Skin of body (tissue), 2 donors: ENCODE measurements around the gene WWOX. TPM values are rescaled to one million over a fixed set of nuclear protein-coding genes. Genes with fewer than 3 reads are reported as not detected.
A peak's percentile ranks its signal among the peaks of the same experiment; 100 is the strongest.

Source experiments
- DNase-seq: peaks from one replicate; lab custom pipeline; 2025; lab: John Stamatoyannopoulos, UW
- total RNA-seq: library from RNA; depleted of rRNA; stranded (reverse); fragments of >200 nt; gene quantifications from one replicate; pipeline ENCODE4 v1.2.3, GENCODE V29; 2014

WWOX gene
- total RNA-seq, 1 donor from 2014 or later: 30.5 TPM

DNA sequence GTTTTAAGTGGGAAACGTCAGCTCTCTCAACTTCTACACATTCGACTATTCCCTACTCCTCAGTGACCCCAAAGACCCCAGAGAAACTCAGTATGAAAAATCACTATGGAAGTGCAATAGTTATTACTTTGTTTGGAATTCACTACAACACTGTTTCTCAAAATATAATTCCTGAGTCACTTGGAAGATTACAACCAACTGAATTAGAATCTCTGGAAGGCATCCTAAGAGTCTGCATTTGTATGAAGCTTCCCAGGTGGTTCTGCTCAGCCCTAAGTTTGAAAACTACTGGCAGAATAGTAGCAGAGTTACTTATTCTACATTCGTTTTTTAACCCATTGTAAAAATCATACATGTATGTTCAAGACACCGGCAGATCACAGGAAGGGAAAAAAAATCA, 975.5 kb downstream of the WWOX start:
- DNase-seq: no peak

DNA sequence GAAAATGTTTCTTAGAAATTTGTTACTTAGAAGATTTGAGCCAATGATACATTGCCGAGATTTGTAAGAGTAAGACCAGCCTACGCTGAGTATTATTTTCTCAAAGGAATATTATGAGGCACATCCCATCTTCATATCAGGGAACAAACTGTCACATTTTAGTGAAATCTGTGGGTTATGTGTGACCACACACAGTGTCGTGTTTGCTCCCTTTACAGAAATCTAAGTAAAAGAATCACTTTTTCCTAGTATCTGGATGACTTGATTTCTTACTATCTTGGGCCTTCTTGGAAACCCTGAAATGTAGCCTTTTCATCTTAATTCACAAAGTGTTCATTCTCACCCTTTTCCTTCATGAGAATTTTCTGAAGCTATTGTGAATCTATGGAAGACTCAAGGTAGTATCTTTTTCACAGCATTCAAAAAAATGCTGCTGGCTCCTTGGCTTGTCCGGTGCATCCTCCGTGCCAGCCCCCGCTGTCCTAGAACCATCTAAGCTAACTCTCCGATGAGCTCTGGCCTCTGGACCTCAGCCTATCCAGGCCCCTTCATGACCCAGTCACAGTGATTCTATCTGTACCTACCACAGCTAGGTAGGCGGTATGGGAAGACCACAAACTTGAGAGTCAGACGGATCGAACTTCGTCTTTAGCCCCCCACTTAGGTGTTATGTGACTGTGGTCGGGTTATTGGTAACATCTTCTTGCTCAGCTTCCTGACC, 976.8 kb downstream of the WWOX start:
- no peak for DNase-seq

DNA sequence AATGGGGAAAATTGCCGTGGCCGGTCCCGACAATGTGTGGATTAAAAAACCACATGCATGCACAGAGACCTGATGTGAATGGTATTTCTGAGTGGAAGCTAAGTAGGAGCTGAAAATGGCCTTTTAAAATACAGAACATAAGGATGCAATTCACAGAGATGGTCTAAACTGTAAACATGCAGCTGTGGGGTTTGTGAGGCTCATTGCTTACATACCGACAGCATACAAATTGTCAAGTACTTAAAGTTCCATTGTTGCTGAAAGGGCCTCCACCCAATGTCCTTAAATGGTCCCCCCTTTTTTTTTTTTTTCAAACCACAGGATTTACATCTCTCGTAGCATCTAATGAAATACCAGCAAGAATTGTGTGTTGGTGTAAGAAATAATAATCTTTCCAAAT, 977.9 kb downstream of the WWOX start:
- peak; percentile 23 for DNase-seq

- DNase-seq: no peak
These were observed 980.4 kb downstream of the WWOX start for GRCh38 chr16:79079656-79080420.

- no peak for DNase-seq
These were observed 982.0 kb downstream of the WWOX start for GRCh38 chr16:79081297-79082066.

- no peak for DNase-seq
These were observed 983.5 kb downstream of the WWOX start for GRCh38 chr16:79082970-79083369.

DNA sequence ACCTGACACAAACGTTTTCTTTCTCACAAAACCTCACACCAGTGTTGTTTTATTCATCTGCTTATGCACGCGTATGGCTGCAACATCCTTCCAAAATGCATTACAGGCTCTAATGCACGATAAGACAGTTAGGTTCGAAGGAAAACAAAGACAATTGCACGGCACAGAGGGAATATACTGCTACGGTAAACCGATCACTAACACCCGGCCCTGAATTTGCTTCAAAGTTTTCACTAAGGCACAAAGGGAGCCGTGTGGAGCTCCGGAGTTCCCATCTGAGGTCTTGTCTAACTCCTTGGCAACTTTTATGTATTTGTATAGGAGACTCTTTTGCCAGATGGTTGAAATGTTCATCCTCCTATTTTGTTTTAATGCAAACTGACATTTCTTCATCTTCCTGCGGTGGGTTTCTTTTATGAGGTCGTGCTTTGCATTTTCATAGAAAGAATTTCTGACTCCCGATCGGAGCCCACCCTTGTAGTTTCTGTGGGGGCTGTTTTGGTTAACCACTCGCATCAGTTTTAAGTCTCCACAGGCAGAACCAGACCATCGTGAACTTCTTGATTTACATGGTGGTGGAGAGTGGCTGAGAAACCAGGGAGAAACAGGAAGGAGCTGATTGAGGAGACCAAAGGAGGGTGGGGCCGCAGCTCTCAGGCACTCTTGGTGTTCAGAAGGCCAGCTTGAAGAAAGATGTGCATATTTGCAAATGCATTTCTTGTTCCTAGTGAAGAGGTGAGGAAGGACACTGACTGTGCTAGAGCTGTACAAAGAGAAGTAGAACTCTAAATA, 984.2 kb downstream of the WWOX start:
- DNase-seq: no peak

- no peak for DNase-seq
These were observed 989.5 kb downstream of the WWOX start for GRCh38 chr16:79088971-79089370.

DNA sequence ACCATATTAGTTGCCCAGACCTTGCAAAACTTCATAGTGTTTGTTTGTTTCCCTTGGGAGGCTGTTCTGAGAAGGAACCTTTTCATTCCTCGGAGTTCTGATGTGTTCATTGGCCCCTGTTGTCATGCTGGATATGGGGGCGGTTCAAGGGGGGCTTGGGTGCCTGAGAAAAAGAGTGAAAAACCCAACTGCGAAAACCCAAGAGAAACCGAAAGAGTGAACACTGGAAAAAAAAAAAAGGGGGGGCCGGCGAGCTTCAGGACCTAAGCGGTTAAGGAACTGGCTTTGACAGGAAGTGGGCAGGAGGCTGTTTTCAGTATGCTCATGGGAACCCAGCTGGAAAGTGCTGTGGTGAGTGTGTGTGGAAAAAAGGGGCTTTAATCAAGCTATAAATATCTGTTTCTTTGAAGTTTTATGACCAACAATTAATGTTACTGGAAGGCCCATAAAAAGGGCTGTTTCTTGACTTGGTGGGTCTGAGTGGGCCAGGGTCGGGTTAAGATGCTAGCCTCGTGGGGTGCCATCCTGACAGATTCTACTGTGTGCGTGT, 990.4 kb downstream of the WWOX start:
- peak; percentile 73 for DNase-seq

GRCh38 chr16:79090966-79091365, 991.5 kb downstream of the WWOX start:
- DNase-seq: no peak

DNA sequence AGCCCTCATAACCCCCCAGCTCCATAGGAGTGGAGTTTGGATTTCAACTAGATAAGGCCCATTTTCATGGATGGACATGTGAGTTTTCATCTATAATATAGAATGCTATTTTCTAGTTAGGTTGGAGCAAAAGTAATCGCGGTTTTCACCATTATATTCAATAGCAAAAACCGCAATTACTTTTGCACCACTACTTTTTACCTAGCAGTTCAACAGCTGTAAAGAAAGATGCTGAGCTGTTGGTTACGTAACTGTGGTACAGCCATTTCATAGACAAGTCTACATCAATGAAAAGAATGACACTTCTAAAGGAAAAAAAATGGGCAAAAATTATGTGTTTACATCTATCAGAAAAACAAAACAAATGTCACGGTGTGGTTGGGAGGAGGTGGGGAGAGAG, 993.4 kb downstream of the WWOX start:
- DNase-seq: no peak

- no peak for DNase-seq
These were observed 994.1 kb downstream of the WWOX start for GRCh38 chr16:79093554-79093967.

GRCh38 chr16:79096246-79096645, 996.8 kb downstream of the WWOX start:
- DNase-seq: no peak

DNA sequence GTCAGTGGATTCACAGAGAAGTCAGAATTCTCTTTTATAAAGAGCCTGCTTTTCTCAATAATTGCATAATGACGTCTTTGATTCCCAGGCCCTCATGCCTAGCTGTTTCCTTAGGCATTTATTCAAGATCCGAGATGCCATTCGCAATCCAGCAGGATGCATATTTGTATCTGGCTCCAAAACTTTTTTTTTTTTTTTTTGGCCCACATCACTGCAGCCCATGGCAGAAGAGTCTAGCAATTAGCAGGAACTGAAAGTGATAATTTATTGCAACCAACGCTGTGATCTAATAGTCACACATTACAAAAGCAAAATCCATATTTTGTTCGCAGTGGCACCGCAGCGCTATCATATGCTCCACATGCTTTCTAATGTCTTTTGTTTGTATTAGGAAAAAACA, 997.7 kb downstream of the WWOX start:
- no peak for DNase-seq

GRCh38 chr16:79097771-79098170, 998.3 kb downstream of the WWOX start:
- no peak for DNase-seq

- DNase-seq: no peak
These were observed 999.5 kb downstream of the WWOX start for GRCh38 chr16:79098907-79099306.

DNA sequence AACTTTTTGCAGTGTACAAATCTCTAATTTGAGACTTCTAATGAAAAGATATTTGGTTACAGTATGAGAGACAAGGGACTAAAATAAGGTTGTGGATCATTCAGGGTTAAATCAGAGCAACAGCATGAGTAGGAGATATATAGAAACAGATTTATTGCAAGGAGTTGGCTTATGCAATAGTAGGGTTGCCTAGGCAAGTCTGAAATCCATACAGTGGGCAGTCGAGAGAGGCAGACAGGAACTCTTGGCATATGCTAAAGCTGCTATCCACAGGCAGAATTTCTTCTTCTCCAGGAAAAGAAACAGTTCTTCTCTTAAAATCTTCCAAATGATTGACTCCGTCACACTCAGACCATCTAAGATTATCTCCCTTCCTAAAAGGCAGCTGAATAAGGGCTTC, 1000.3 kb downstream of the WWOX start:
- DNase-seq: no peak

DNA sequence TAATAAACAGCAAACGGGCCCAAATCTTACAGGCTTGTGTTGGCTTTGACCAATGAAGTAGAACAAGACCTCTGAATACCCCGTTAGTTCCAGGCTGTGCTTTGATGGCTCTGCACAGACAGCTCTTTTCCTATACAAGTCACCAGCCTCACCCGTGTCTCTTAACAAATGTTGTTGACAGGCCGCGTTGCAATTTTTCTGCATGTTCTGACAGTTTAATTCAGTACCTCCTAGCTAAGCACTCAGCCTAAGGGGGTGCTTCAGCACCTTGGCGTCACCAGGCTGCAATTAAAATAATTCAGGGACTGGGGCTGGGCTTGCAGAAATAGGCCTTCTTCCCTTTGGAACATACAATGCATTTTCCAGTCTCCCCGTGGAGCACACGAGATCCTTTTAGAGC, 1001.0 kb downstream of the WWOX start:
- DNase-seq: no peak

GRCh38 chr16:79101491-79101890, 1002.0 kb downstream of the WWOX start:
- no peak for DNase-seq

GRCh38 chr16:79104567-79104966, 1005.1 kb downstream of the WWOX start:
- no peak for DNase-seq

DNA sequence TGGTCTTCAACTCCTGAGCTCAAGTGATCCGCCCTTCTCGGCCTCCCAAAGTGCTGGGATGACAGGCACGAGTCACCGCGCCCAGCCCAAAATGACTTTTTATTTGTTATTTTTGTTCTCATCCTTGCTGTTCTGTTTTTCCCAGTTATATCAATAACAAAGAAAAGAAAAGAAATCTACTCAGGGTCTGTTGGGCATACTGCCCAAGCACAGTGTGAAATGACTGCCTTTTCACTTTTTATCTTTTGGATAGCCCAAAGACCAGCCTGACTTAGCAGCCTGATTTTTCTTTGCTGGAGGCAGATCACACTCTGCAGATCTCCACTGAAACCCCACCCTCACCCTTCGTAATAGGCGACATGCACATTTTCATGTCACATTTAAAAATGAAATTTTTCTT, 1007.8 kb downstream of the WWOX start:
- no peak for DNase-seq
